ENCODE data around the gene DDX20. TPM values are rescaled to one million over a fixed set of nuclear protein-coding genes. Genes with fewer than 3 reads are reported as not detected.

Gene DDX20
- total and polyA plus RNA-seq, 2 of the 8 experiments (the other 6 are each of a cell fraction or from before 2014, with no cell fraction given) = 7.5 to 24.7 TPM

DNA sequence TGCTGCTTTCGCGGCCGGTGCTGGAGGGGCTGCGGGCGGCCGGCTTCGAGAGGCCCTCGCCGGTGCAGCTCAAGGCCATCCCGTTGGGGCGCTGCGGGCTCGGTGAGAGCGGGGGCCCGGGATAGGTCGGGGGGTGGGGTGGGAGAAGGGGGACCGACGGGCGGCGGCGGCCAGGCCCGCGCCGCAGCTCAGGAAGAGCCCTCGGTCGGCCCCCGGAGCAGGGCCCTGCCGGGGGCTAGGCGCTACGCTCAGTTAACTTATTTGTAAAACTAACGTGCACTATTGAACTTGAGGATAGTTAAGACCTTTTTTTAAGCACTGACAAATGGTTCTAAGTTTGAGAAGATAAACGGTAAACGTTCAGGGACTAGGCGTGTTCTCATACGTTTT is 418 bp downstream of the DDX20 start (continued):
- TF ChIP-seq RXRA (IDR thresholded peaks at IDR 0.05; ENCODE audit: insufficient read depth, low read depth, low read length) (no peak), RNF2 (IDR thresholded peaks at IDR 0.05; ENCODE audit: borderline replicate concordance, low read depth, low read length, missing control alignments, poor library complexity, severe bottlenecking) (no peak), CBX5 (IDR thresholded peaks at IDR 0.05; ENCODE audit: low read depth, low read length) (no peak)
